Ecto neural progenitor cell (in vitro differentiated cells): ENCODE measurements around the gene MYT1.

Experiments
- DNase-seq: peaks from one replicate; pipeline ENCODE4 v3.0.0-alpha.2; 2018; ENCODE audit warnings: low spot score

Gene MYT1

DNA sequence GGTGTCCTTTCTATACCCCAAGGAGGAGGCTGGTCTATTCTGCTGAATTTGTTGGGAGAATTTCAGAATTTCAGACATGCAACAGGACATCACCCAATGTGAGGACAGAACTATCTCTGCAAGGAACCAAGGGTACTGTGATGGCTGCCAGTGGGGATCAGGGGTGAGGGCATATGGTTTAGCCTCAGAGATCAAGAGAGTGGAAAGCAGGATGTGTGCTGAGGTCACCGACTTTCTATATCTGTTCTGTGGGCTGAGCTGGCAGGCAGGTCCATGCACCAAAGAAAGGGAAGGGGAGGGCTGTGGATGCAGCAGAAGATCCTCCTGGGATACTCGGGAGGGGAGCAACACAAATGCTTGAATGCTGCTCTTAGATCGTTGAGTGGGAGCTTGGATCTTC, 28.8 kb downstream of the MYT1 start:
- DNase-seq, result no peak

- DNase-seq, result no peak
Observed at GRCh38 chr20:64194269-64194668, 30.0 kb downstream of the MYT1 start.

- no peak for DNase-seq
Observed at GRCh38 chr20:64196309-64196708, 32.1 kb downstream of the MYT1 start.

GRCh38 chr20:64196847-64197306, 32.6 kb downstream of the MYT1 start:
- DNase-seq, result no peak

- DNase-seq, result no peak
Observed at GRCh38 chr20:64198347-64198746, 34.1 kb downstream of the MYT1 start.

DNA sequence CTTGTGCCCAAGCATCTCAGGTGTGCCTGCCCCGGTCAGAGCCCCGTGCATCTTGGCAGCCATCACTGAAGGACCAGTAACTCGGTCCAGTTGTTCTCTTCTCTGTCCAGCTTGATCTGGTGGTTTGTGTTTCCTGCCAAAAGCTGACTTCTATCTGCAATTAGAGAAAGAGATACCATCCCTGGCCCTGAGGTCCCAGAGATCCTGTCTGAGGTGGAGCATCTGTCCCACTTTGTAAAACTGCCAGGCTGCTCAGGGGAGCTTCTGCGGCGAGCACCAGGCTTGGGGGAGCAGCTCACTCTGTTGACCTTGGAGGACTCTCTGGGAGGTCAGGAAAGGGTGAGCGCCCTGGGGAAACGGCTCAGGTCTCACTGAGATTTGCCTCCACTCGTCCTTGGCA, 35.1 kb downstream of the MYT1 start:
- DNase-seq, result no peak

GRCh38 chr20:64200740-64201139, 36.5 kb downstream of the MYT1 start:
- DNase-seq, result no peak

- DNase-seq, result no peak
Observed at GRCh38 chr20:64201653-64202052, 37.4 kb downstream of the MYT1 start.

- no peak for DNase-seq
Observed at GRCh38 chr20:64203037-64203777, 39.0 kb downstream of the MYT1 start.

DNA sequence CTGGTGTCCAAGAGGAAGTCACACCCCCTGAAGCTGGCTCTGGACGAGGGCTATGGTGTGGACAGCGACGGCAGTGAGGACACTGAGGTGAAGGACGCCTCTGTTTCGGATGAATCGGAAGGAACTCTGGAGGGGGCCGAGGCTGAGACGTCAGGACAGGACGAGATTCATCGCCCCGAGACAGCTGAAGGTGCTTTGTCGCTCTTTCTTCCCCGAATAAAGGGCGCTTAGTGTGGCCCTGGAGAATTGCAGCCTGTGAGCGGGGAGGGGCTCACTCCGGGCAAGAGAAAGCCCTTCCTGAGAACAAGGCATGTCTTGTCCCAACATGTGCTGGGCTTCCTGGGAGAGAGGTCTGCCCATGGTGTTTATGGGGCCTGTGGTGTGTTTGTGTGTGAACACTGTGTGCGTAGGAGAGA, 41.4 kb downstream of the MYT1 start:
- no peak for DNase-seq

DNA sequence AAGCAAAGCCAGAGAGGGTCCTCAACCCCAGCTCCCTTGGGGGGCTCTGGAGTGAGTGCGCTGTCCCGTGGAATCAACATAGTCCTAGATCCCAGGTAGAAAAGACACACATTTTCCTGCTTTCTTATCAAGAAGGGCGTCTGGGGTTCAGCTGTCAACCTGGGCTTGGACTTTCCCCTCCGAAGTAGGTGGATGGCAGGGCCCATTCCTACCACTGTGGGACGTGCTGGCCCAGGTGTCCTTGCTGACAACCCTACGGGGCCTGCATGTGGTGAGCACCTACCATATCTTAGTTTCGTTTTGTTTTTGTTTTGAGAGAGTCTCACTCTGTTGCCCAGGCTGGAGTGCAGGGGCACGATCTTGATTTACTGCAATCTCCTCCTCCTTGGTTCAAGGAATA, 42.4 kb downstream of the MYT1 start:
- no peak for DNase-seq

DNA sequence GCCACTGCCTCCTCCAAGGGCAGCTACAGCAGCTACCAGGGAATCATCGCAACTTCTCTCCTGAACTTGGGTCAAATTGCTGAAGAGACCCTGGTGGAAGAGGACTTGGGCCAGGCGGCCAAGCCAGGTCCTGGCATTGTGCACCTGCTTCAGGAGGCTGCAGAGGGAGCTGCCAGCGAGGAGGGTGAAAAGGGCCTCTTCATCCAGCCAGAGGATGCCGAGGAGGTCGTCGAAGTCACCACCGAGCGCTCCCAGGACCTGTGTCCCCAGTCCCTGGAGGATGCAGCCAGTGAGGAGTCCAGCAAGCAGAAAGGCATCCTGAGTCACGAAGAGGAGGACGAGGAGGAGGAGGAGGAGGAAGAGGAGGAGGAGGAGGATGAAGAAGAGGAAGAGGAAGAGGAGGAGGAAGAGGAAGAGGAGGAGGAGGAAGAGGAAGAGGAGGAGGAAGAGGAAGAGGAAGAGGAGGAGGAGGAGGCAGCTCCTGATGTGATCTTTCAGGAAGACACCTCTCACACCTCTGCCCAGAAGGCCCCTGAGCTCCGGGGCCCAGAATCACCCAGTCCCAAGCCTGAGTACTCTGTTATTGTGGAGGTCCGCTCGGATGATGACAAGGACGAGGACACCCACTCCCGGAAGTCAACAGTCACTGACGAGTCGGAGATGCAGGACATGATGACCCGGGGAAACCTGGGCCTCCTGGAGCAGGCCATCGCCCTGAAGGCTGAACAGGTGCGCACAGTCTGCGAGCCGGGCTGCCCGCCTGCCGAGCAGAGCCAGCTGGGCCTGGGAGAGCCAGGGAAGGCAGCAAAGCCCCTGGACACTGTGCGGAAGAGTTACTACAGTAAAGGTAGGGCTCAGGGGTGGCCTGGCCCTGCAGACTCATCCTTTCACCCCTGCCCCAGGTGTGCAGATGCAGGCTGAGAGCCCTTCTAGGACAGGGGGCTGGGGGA, 43.7 kb downstream of the MYT1 start:
- no peak for DNase-seq

GRCh38 chr20:64209148-64209547, 44.9 kb downstream of the MYT1 start:
- no peak for DNase-seq

DNA sequence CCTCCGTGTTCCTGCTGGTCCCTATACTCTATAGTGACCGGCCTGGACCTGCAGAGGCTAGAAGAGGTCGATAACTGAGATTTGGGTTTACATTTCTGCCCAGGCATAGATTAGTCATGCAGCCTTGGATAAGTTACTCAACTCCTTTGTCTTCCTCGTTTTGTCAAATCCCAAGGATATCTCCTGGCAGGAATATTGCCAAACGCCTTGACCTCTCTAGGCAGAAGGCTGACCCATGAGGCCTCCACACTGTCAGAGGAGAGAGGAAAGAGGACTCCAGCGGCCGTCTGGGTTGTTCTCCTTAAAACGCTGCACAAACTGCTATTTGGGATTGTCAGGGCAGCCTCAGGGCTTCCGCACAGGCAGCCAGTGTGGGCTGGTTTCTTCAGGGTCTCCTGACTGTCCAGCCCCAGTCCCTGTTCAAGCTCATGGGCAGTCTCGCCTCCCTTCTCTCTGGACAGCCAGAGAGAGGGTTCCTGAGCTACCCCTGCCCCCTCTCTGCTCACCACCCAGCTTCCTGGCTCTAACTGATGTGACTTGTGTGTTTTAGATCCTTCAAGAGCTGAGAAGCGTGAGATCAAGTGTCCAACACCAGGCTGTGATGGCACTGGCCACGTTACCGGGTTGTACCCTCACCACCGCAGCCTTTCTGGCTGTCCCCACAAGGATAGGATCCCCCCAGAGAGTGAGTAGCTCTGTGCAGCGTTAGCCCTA, 46.6 kb downstream of the MYT1 start:
- DNase-seq, result no peak

GRCh38 chr20:64211874-64212658, 47.8 kb downstream of the MYT1 start:
- DNase-seq, result no peak

DNA sequence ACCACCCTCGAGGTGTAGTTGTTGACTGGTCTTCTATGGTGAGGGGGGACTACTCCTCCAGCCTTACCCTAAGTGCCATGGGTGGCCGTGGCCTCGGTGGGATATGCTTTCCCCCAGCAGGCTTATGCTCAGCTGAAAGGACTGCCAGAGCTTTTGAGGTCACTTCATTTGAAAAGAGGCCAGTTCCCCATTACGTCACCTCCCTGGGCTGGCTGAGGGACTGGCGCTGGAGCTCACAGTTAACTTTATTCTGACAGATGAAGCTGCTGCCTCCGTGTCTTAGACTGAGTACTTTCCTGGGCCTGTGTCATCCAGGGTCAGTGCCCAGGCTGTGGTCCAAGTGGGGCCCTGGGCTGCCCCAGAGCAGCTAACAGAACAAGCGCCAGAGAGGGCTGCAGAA, 48.5 kb downstream of the MYT1 start:
- DNase-seq, result no peak

GRCh38 chr20:64214113-64214512, 49.9 kb downstream of the MYT1 start:
- DNase-seq, result no peak

GRCh38 chr20:64214952-64215351, 50.7 kb downstream of the MYT1 start:
- DNase-seq, result no peak

DNA sequence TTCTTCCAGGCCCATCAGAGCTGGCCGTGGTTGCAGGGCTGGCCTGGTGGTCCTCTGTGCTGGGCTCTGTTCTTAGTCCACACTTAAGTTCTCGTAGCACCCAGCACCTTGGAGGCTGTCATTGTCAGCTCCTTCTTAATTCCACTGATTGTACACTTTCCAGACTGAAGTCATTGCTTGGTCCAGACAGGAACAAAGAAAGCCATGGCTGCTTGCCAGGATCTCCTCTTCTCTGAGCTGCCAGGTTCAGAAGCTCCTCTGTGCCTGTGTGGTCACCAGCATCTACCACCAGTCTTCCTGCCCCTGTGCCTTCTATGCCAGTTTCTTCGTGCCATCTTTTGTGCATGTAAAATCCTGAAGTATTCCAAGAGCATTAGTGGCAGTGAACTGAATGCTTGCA, 51.8 kb downstream of the MYT1 start:
- no peak for DNase-seq

- DNase-seq, result no peak
Observed at GRCh38 chr20:64216910-64217309, 52.7 kb downstream of the MYT1 start.

GRCh38 chr20:64217539-64218221, 53.4 kb downstream of the MYT1 start:
- no peak for DNase-seq
